Left ventricle myocardium inferior (tissue), 1 donor: ENCODE measurements around the gene EPHA7. TPM values are rescaled to one million over a fixed set of nuclear protein-coding genes. Genes with fewer than 3 reads are reported as not detected.

ENCODE experiments used
- DNase-seq: peaks from one replicate; pipeline ENCODE4 v3.0.0-alpha.2; 2020
- H3K27ac ChIP-seq: fragments of 200-600 bp; replicated peaks from 2 replicates; pipeline ENCODE4 v1.8.0; 2021
- H3K27me3 ChIP-seq: fragments of 200-600 bp; 2 replicates; pipeline ENCODE4 v1.8.0; 2021; ENCODE audit warnings: low read depth
- H3K36me3 ChIP-seq: fragments of 200-600 bp; 2 replicates; pipeline ENCODE4 v1.8.0; 2021
- H3K4me1 ChIP-seq: fragments of 200-600 bp; 2 replicates; pipeline ENCODE4 v1.8.0; 2021
- H3K4me3 ChIP-seq: fragments of 200-600 bp; 2 replicates; pipeline ENCODE4 v1.8.0; 2021; ENCODE audit warnings: mild to moderate bottlenecking, moderate library complexity
- H3K9me3 ChIP-seq: fragments of 200-600 bp; replicated peaks from 2 replicates; pipeline ENCODE4 v1.8.0; 2021
- CTCF ChIP-seq: fragments of 200-600 bp; IDR thresholded peaks from 2 replicates; pipeline ENCODE4 v1.8.0; 2021; ENCODE audit warnings: antibody characterized with exemption, mild to moderate bottlenecking, borderline replicate concordance
- intact Hi-C: fragments of 100-400 bp; cut with micrococcal nuclease; formaldehyde crosslinking; loops from one replicate; pipeline ENCODE4 v1.11.0; 2022
- total RNA-seq: library from RNA; stranded (reverse); fragmentation: NEBNext Ultra II Directional; extraction: Animal tissue kit (Norgen Biotek cat#: 25700); gene quantifications from one replicate; pipeline ENCODE4 v1.2.1, GENCODE V29; 2021
- donor health status: DM: no; HTN: yes; CAD: no; lungs with severe emphysema.

Gene EPHA7
- total RNA-seq, 1 donor from 2014 or later = 12.5 TPM

- Histone ChIP-seq H3K36me3 (no peaks in the 10 kb centered on the region), H3K27ac (no peak overlapping the region), H3K9me3 (no peaks in the 10 kb centered on the region), H3K4me1 (no peaks in the 10 kb centered on the region), H3K27me3 (no peaks in the 10 kb centered on the region), H3K4me3 (no peak overlapping the region)
- no peak for DNase-seq
- TF ChIP-seq CTCF = no peak
- intact Hi-C loops = no loop called here
Measured at GRCh38 chr6:93376026-93376540, 43.3 kb downstream of the EPHA7 start.

- Histone ChIP-seq H3K27ac (no peak overlapping the region), H3K36me3 (no peaks in the 10 kb centered on the region), H3K27me3 (no peaks in the 10 kb centered on the region), H3K4me3 (no peak overlapping the region), H3K9me3 (no peaks in the 10 kb centered on the region), H3K4me1 (no peaks in the 10 kb centered on the region)
- TF ChIP-seq CTCF = no peak
- intact Hi-C loops = no loop called here
- no peak for DNase-seq
Measured at GRCh38 chr6:93373445-93373844, 45.9 kb downstream of the EPHA7 start.

GRCh38 chr6:93371756-93372155 lies 47.6 kb downstream of the EPHA7 start:
- Histone ChIP-seq H3K9me3 (no peaks in the 10 kb centered on the region), H3K36me3 (no peaks in the 10 kb centered on the region), H3K27me3 (no peaks in the 10 kb centered on the region), H3K27ac (no peak overlapping the region), H3K4me3 (no peak overlapping the region), H3K4me1 (no peaks in the 10 kb centered on the region)
- no peak for TF ChIP-seq CTCF
- intact Hi-C loops = no loop called here
- DNase-seq = no peak

GRCh38 chr6:93369586-93370134 lies 49.7 kb downstream of the EPHA7 start:
- Histone ChIP-seq H3K27me3 (no peaks in the 10 kb centered on the region), H3K4me3 (no peak overlapping the region), H3K9me3 (no peaks in the 10 kb centered on the region), H3K36me3 (no peaks in the 10 kb centered on the region), H3K4me1 (no peaks in the 10 kb centered on the region), H3K27ac (no peak overlapping the region)
- TF ChIP-seq CTCF = no peak
- no peak for DNase-seq
- intact Hi-C loops = no loop called here

GRCh38 chr6:93366506-93366905 lies 52.9 kb downstream of the EPHA7 start:
- no peaks in the 10 kb centered on the region for H3K27me3 ChIP-seq
- no peak overlapping the region for H3K27ac ChIP-seq
- DNase-seq = no peak
- no peak for TF ChIP-seq CTCF
- H3K36me3 ChIP-seq = no peaks in the 10 kb centered on the region
- H3K4me1 ChIP-seq = no peaks in the 10 kb centered on the region
- no peak overlapping the region for H3K4me3 ChIP-seq
- no peaks in the 10 kb centered on the region for H3K9me3 ChIP-seq
- intact Hi-C loops = no loop called here
